Endothelial cell of hepatic sinusoid (primary cell): ENCODE measurements around the gene PTCD2.

Experiments used
- in situ Hi-C: cut with HindIII; loops from 2 replicates; pipeline ENCODE4 v1.10.0; 2017; ENCODE audit warnings: low sequenced_read_pairs

The PTCD2 gene

GRCh38 chr5:72376381-72376780 is 56.2 kb downstream of the PTCD2 start:
- in situ Hi-C loops, result no loop called here

- in situ Hi-C loops, result no loop called here
Observed at GRCh38 chr5:72377910-72378638, 57.9 kb downstream of the PTCD2 start.

GRCh38 chr5:72378639-72379289 is 58.6 kb downstream of the PTCD2 start:
- in situ Hi-C loops, result no loop called here

- in situ Hi-C loops, result no loop called here
Observed at GRCh38 chr5:72379936-72380335, 59.8 kb downstream of the PTCD2 start.

DNA sequence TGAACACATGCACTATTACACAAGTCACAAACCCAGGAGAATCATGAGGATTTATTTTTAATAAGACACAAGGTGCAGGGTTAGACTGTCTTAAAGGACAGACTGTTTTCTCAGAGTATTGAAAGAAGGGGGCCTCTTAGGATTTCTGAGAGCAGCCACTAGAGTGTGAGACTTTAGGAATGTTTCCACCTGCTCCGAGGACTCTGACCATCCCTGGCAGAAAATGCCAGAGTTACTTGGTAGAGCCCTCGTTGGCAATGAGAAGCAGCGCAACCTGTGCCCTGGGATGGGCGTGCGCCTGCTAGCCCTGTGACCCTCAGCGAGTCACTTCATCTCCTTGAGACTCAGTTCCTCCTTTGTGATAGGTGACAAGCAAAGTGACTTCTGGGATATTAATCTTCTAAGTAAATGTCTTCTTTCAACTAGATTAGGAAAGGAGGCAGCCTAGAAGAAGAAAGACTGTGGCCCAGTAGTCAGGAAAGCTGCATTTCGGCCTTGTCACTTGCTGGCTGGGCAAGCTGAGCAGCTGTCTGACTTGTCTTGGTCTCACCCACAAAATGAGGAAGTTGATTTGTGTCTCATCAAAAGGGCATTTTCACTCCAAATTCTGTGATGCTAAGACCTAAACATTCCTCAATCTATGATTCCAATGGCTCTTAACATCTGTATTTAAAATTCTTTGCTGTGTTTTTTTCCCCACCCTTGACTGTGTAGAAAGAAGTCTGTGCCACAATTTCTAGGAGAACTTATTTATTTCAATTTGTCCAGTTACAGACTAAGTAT is 60.5 kb downstream of the PTCD2 start:
- in situ Hi-C loops, result no loop called here

GRCh38 chr5:72383280-72383679 is 63.1 kb downstream of the PTCD2 start:
- in situ Hi-C loops, result no loop called here

DNA sequence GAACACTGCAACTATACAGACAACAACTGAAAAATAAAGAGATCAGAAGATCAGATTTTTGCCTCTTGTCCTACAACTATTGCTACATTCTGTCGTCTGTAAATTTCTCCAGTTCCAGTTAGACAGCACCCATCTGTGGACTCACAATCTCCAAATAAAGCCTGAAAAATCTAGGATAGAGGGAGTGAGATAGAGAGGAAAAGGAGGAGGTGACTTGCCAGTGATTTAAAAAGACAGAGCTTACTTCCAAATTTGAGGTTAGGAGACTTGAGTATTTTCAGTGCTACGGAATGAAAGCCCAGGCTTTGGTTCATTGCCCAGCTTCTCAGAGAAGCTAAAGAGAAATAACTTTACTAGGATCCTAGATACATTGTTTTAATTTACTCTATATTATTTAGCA is 63.6 kb downstream of the PTCD2 start:
- in situ Hi-C loops, result no loop called here

DNA sequence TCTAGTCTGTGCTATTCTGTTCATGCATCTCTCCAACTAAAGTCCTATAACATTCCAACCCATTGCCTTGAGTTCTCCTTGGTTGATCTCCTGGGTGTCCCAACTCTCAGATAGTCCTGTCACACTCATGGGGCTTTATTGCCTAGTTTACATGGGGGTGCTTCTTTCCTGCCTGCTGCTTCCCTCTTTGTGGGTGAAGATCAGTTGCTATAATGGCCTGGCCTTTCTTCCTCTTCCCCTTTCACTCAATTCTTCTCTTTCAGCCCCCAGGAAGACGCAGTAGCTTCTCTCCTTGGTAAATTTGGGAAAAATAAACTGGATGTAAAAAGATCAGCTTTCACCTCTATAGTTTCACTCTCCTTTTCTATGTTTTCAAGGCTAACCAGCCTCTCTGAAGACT is 66.5 kb downstream of the PTCD2 start:
- in situ Hi-C loops, result no loop called here

GRCh38 chr5:72387985-72388384 is 67.8 kb downstream of the PTCD2 start:
- in situ Hi-C loops, result no loop called here

DNA sequence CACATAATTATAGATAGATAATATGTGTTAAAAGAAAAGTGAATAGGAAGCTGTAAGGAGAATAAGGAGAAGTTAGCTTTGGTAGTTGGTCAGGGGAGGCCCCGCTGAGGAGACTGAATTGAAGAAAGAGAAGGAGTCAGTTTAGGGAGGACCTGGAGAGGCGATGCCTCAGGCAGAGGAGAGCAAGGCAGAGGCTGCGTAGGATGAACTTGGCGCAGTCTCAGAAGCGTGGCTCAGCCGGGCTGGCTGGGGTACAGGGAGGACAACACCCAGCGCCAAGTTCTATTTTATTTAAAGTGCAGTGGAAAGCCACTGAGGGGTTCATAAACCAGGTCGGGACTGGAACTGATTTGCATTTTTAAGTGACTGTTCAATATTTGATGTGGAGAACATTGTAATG is 68.5 kb downstream of the PTCD2 start:
- in situ Hi-C loops, result no loop called here

DNA sequence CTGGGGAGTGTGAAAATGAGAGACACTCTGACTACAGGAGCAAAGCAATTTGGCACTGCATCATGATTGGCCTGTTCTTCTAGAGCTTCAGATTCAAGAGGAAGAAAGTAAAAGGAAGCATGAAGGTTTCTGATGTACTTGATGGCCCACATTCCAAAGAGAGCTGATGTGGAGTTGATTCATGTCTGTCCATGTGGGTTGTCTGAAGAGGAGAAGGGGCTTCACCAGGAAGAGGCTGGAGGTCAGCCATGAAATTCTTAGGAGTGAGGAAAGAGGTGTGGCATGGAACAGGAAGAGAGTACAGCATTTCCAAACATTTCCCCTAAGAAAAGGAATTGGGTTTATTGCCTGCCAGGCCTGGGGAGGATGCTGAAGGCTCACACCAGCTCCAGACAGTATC is 70.7 kb downstream of the PTCD2 start:
- in situ Hi-C loops, result no loop called here

GRCh38 chr5:72392326-72392733 is 72.2 kb downstream of the PTCD2 start:
- in situ Hi-C loops, result no loop called here

DNA sequence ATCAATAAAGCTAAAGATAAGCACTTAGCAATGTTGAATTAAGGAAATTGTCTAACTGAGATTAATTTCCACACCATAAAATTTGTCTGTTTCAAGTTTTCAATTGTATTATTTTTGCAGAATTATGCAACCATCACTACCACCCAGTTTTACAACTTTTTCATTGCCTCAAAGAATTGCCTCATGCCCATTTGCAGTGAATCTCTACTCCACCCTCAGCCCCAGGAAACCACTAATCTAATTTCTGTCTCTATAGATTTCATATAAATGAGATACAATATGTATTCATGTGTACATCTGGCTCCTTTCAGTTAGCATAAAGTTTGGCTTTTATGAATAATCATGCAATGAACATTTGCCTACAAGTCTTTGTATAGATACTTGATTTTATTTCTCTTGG is 72.9 kb downstream of the PTCD2 start:
- in situ Hi-C loops, result no loop called here

DNA sequence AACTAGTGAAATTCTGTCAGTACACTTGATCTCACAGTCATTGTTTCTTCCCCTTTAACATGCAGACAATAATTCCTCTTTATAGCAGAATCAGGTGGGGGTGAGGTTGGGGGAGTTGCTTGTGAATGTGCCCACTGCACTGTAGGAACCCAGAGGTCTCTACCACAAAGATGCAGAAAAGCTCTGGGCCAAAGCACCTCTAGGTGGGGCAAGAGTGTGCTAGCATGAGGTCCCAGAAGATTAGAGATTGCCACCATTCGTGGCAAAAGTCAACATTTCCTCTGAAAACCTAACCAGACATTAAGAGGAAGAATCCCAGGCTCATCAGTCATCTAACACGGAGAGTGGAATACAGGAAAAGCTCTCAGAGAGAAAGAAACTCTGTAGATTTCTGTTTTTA is 74.5 kb downstream of the PTCD2 start:
- in situ Hi-C loops, result loop anchor here (5.0 kb wide), 1 partner anchor 73 kb away; no protein-coding TSS in a partner anchor

- in situ Hi-C loops, result loop anchor here (5.0 kb wide), 1 partner anchor 69 kb away; no protein-coding TSS in a partner anchor
Observed at GRCh38 chr5:72397836-72398235, 77.7 kb downstream of the PTCD2 start.

DNA sequence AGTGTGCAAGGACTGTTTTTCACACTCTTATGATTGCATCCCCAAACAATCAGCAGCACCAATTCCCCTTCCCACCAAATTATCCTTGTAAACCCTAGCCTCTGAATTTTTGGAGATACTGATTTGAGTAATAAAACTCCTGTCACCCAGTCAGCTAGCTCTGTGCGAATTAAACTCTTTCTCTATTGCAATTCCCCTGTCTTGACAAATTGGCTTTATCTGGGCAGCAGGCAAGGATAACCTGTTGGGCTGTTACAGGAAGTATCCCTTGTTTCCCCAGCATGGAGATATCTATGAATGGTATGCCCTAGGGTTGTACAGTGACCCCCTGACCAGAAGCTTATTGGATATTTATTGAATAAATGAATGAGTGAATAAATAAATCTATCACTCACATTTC is 80.8 kb downstream of the PTCD2 start:
- in situ Hi-C loops, result loop anchor here (5.0 kb wide), 1 partner anchor 44 kb away; no protein-coding TSS in a partner anchor

GRCh38 chr5:72402381-72402890 is 82.3 kb downstream of the PTCD2 start:
- in situ Hi-C loops, result loop anchor here (5.0 kb wide), 1 partner anchor 45 kb away; no protein-coding TSS in a partner anchor

DNA sequence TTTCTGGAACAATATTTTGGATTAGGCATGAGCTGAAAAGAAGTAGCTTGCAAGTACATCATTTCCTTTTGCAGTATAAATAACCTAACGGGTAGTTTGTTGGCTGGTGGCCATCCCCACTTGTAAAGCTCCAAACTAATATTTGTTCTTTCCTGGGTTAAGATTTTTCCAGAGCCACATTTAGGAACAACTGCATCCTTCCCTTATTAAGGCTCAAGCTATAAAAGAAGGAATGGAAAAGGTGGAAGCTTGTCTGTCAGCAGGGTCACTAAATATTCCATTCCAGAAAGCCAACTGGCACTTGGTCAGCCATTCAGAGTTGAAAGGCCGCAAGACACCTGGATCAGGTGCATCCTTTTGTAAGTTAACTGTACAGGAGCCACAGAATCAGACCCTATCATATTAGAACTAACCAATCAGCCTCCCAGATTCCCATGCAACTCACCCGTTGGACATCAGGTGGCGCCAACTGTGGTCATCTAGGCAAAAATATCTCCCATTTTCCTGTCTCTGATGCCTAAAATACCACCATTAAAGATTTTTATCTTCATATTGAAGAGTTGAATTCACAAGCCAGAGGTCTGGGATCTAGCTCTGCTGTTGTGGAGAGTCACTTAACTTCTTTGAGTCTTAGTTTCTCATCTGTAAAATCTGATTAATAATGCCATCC is 82.9 kb downstream of the PTCD2 start:
- in situ Hi-C loops, result loop anchor here (5.0 kb wide), 1 partner anchor 46 kb away; no protein-coding TSS in a partner anchor

GRCh38 chr5:72404771-72405170 is 84.6 kb downstream of the PTCD2 start:
- in situ Hi-C loops, result loop anchor here (5.0 kb wide), 1 partner anchor 47 kb away; no protein-coding TSS in a partner anchor

- in situ Hi-C loops, result no loop called here
Observed at GRCh38 chr5:72407078-72407477, 86.9 kb downstream of the PTCD2 start.

DNA sequence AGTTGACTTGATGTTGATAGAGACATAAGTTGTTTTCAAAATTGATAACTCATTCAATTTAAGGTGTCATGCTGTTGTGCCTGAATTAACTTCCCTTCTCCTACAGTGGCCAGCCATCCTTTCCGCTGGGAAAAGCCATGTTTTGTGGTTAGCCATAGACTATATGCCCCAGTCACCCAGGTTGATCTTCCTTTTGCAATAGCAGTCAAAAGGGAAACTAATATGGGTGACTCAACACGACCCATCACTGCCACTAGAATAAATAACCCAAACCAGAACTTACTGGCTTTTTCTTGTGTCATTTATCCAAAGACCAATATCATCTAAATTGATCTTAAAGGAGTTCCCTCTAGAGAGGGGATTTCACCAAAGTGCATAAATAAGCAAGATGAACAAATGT is 87.4 kb downstream of the PTCD2 start:
- in situ Hi-C loops, result no loop called here
